ENCODE results near the gene ZNF205.

ZNF205 gene

DNA sequence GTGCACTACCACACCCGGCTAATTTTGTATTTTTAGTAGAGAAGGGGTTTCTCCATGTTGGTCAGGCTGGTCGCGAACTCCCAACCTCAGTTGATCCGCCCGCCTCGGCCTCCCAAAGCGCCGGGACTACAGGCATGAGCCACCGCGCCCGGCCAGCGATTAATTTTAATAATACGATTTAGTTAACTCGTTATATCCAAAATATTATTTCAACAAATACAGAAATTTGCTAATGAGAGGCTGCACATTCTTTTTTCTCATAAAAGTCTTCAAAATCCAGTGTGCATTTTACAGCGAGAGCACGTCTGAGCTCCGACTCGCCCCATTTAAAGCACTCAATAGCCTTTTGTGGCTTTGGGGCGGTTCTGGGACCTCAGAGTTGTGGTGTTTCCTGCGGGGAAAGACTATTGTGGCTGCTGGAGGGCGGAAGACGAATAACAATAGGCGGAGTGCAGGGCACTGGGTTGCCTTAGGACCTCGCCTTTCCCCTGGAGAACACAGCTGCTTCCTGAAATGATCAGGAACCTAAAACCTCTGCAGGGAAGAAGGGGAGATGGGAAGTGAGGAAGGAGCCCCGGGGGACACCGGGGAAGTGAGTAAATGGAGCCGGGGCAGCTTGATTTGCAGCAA is 10.4 kb upstream of the ZNF205 start:
- TF ChIP-seq, protein P1, sequence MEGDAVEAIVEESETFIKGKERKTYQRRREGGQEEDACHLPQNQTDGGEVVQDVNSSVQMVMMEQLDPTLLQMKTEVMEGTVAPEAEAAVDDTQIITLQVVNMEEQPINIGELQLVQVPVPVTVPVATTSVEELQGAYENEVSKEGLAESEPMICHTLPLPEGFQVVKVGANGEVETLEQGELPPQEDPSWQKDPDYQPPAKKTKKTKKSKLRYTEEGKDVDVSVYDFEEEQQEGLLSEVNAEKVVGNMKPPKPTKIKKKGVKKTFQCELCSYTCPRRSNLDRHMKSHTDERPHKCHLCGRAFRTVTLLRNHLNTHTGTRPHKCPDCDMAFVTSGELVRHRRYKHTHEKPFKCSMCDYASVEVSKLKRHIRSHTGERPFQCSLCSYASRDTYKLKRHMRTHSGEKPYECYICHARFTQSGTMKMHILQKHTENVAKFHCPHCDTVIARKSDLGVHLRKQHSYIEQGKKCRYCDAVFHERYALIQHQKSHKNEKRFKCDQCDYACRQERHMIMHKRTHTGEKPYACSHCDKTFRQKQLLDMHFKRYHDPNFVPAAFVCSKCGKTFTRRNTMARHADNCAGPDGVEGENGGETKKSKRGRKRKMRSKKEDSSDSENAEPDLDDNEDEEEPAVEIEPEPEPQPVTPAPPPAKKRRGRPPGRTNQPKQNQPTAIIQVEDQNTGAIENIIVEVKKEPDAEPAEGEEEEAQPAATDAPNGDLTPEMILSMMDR (conservative IDR thresholded peaks at IDR 0.05): no peak
- no peak overlapping the region for H3K27ac ChIP-seq

DNA sequence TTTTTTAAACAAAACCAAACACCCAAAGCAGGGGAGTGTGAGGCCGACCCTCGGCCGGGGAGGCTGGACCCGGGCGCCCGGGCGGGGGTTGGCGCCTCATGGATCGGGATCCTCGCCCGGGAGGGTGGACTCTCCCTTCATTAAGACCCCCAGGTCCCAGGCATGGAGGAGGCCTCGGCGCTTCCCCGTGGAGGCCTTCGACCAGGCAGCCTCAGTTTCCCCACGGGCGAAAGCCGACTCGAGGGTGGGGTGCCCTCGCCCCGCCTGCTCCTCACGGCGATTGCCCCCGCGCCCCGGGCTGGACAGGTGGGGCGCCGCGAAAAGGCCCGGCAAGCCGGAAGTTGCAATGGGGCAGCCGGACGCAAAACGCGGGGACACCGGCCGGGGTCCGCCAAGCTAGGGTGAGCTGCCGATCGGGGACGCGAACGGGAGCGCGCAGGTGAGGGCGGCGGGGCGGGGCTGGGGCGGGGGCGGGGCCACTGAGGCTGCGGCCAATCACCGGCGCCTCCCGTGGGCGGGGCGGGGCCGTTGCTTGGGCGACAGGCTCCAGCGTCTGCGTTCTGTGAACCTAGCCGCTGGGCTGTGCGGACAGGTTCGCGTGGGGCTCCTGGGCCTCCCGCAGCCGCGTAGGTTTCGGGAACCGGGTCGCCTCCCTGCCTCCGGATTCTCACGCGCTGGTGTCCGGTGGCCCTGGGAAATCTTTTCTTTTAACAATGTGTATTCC is 6.0 kb upstream of the ZNF205 start:
- peak overlapping the region; percentile 77 for H3K27ac ChIP-seq
- TF ChIP-seq, protein P1 (conservative IDR thresholded peaks at IDR 0.05): no peak

DNA sequence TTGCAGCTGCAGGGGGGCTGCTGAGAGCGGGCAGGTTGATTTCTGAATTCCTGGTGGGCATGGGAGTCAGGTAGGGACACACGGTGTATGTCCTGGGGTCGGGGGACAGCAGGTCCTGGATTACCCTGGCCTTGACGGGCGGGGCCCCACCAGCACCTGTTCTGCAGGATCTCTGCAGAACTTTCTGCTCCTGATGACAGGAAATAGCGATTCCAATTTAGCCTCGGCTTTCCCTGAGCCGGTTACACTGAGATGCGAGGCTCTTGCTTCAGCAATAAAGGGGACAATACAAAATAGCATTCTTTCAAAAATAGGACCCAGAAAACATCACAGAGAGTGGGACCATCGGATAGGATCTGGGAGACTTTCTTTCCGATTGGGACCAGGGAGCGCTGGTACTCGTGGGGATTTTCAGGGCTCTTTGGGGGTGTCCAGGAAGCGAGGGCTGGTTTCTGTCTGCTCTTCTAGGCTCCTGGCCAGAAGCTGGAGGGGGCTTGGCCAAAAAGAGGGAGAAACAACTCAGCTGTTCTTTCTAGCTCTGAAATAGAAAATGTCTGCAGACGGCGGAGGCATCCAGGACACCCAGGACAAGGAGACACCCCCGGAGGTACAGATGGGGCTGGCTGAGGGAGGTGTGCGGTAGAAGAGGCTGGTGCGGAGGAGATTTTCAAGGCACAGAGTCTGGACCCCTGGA is 642 bp downstream of the ZNF205 start:
- TF ChIP-seq, protein P1 (conservative IDR thresholded peaks at IDR 0.05): no peak
- peak overlapping the region; percentile 70 for H3K27ac ChIP-seq

DNA sequence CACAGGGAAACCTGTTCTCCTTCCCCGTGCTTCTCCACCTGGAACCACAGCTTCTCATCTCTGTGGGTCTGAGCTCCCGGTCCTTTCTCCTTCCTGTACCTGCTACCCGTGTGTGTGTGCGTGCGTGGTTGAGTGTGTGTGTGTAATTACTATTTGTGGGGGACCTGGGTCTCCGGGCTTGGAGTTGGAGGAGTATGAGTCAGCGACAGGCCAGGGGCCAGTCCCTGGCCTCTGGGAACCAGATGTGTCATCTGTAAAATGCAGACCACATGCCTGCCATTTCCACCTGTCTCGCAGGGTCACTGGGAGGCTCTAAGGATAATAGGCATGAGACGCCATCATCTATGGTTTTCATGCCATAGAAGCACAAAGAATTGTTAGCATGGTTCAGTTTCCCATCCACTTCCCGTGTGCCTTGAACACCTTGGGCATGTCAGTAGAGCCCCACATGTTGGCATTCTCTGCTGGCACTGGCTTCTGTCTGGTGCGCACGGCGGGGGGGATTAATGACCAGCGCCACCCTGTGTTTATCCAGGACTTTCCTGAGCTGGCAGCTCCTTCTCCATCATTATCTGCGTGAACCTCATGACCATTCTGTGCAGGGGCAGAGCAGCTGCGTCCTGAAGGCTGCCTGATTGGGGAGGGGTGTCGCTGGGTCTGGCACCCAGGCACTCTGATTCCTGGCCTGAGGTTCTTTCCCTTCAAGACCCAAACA is 1.5 kb downstream of the ZNF205 start:
- TF ChIP-seq, protein P1 (conservative IDR thresholded peaks at IDR 0.05): no peak
- no peak overlapping the region; the same call in 1 of the 2 replicates for H3K27ac ChIP-seq

DNA sequence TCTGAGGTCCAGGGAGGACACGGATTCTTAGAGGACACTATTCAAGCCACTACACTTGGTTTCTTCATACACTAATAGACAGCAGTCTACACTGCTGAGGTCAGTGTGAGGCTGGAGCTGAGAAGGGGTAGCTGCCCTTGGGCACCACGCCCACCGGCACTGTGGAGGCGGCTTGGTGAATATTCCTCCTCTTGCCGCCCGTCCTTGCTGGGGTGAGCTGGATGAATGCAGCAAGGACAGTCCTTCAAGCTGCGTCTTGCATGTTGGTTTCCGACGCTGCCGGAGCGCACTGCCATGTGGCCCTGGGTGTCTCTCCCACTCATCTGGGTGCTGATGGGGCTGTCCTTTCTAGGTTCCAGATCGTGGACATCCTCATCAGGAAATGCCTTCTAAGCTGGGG is 2.6 kb downstream of the ZNF205 start:
- TF ChIP-seq, protein P1 (conservative IDR thresholded peaks at IDR 0.05): no peak
- H3K27ac ChIP-seq: no peak overlapping the region

DNA sequence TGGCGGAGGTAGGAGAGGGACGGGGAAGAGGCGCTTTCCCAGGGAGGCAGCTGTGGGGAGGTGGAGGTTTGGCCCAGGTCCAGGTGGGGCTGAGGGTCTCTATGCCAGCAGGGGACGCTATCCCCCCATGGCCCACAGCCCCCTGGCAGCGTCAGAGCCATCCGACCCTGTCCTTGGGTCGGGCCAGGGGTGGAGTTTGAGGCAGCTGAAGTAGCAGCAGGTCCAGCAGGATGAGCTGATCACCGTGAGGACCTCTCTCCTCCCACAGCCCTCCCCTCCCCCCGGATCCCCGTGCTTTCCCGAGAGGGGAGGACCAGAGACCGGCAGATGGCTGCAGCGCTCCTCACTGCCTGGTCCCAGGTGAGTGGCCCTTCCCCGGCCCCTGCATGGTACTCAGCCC is 3.2 kb downstream of the ZNF205 start:
- H3K27ac ChIP-seq: no peak overlapping the region
- TF ChIP-seq, protein P1 (conservative IDR thresholded peaks at IDR 0.05): no peak
